ENCODE measurements around the gene LAIR2.

DNA sequence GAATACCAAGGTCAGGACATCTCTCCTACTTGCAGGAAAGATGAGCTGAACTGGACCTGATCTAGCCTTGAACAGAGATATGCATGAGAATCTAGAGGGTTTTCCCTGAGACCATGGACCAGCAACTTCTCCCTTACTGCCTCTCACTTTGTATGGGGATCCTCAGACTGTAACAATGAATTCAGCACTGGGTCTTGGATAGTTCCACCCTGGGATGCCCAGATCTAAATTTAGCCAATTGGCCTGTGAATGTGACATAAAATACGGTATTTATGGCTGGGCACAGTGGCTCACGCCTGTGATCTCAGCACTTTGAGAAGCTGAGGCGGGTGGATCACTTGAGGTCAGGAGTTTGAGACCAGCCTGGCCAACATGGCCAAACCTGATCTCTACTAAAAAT lies 55.7 kb downstream of the LAIR2 start:
- TF ChIP-seq, protein P1, sequence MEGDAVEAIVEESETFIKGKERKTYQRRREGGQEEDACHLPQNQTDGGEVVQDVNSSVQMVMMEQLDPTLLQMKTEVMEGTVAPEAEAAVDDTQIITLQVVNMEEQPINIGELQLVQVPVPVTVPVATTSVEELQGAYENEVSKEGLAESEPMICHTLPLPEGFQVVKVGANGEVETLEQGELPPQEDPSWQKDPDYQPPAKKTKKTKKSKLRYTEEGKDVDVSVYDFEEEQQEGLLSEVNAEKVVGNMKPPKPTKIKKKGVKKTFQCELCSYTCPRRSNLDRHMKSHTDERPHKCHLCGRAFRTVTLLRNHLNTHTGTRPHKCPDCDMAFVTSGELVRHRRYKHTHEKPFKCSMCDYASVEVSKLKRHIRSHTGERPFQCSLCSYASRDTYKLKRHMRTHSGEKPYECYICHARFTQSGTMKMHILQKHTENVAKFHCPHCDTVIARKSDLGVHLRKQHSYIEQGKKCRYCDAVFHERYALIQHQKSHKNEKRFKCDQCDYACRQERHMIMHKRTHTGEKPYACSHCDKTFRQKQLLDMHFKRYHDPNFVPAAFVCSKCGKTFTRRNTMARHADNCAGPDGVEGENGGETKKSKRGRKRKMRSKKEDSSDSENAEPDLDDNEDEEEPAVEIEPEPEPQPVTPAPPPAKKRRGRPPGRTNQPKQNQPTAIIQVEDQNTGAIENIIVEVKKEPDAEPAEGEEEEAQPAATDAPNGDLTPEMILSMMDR (conservative IDR thresholded peaks at IDR 0.05), result no peak
- no peak for TF ChIP-seq EZH2 (IDR thresholded peaks at IDR 0.05; ENCODE audit: low read depth)

Measured in PC-9 (cell line).